Measurements from ENCODE around the gene TEX14.
A peak's percentile ranks its signal among the peaks of the same experiment; 100 is the strongest.

DNA sequence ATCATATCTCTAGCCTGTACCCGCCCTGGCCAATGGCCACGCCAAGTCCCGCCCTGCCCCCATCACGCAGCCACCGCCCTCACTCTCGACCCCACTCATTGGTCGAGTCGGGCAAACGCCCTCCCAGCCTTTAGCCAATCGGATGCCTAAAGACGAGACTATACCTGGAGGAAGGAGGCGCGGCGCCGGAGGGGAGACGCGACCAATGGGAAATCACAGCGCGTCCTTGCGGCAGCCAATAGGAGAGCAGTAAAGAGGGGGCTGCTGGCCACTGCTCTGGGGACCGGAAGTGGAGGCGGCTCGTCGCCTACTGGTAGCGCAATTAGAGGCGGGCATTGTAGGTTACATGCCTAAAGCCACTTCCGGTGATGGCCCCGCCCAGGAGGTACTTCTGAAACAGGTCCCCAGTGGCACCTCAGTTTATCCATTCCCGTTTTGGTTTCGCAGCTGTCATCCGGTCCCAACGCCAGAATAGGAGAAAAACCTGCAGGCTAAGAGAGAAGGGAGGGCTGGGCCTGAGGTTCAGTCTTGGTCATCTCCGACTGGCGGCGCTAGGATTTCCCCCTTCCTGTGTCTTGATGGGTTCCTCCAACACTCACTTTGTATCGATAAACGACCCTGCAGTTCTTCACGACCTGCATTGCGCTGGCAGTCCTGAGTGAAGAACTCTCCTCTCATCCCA lies 173.8 kb downstream of the TEX14 start:
- no peak for TF ChIP-seq CTCF (IDR thresholded peaks at IDR 0.05)
- TF ChIP-seq POLR2A (IDR thresholded peaks at IDR 0.05) = peak; percentile 74
- peak; percentile 76 to 86 (median 84) for TF ChIP-seq POLR2AphosphoS5 (IDR thresholded peaks at IDR 0.05)

Measured in transverse colon (tissue), 4 donors.